CD14-positive monocyte (primary cell): Measurements from ENCODE around the gene WDR64. TPM values are rescaled to one million over a fixed set of nuclear protein-coding genes. Genes with fewer than 3 reads are reported as not detected.

ENCODE experiments used
- DNase-seq, 3 donors: peaks; one replicate each; pipeline ENCODE4 v3.0.0-alpha.2; 2011 to 2022
- H2AFZ ChIP-seq: 2 replicates; pipeline ENCODE4 v1.6.0; 2012; ENCODE audit warnings: mild to moderate bottlenecking, low read depth, low read length, inconsistent platforms; ENCODE audit not compliant: insufficient read depth, poor library complexity, severe bottlenecking
- H3K27ac ChIP-seq, 2 donors: 1 replicate in 1 of 2; 2 replicates in 1 of 2; pipeline ENCODE4 v1.5.1; 2012 to 2013; ENCODE audit warnings: low read length in 2 of 2, control low read depth in 1 of 2, inconsistent platforms in 1 of 2, low read depth in 1 of 2, mild to moderate bottlenecking in 1 of 2
- H3K27me3 ChIP-seq, 2 donors: one replicate each; pipeline versions ENCODE4 v1.6.0 to v1.6.1; 2011 to 2013; ENCODE audit warnings: low read length in 2 of 2; ENCODE audit not compliant: control insufficient read depth in 2 of 2, insufficient read depth in 2 of 2
- H3K36me3 ChIP-seq, 2 donors: replicated peaks in 1 of 2; 1 replicate in 1 of 2; 2 replicates in 1 of 2; pipeline versions ENCODE4 v1.5.1 to v1.6.1; 2012 to 2013; ENCODE audit warnings: low read length in 2 of 2, control low read depth in 1 of 2, inconsistent platforms in 1 of 2, mild to moderate bottlenecking in 1 of 2; ENCODE audit not compliant: insufficient read depth in 2 of 2, control insufficient read depth in 1 of 2
- H3K4me1 ChIP-seq, 2 donors: 1 replicate in 1 of 2; 2 replicates in 1 of 2; pipeline versions ENCODE4 v1.5.1 to v1.6.1; 2012 to 2013; ENCODE audit warnings: low read length in 2 of 2, control low read depth in 1 of 2, inconsistent platforms in 1 of 2, mild to moderate bottlenecking in 1 of 2, moderate library complexity in 1 of 2; ENCODE audit not compliant: insufficient read depth in 2 of 2, control insufficient read depth in 1 of 2
- H3K4me2 ChIP-seq: replicated peaks from 2 replicates; pipeline ENCODE3; 2012; ENCODE audit warnings: low read length, moderate library complexity, mild to moderate bottlenecking; ENCODE audit not compliant: poor library complexity, severe bottlenecking; ENCODE audit errors: extremely low read depth
- H3K4me3 ChIP-seq, 3 experiments: fragments of 200-600 bp in 1 of 3; sonication (generic) in 1 of 3; replicated peaks in 1 of 3; 1 replicate in 2 of 3; 2 replicates in 1 of 3; pipeline ENCODE4 v1.5.1; 2011 to 2013; ENCODE audit warnings: low read length in 3 of 3, mild to moderate bottlenecking in 3 of 3, control low read depth in 2 of 3, low read depth in 2 of 3, inconsistent platforms in 1 of 3, moderate library complexity in 1 of 3
- H3K79me2 ChIP-seq: 2 replicates; pipeline ENCODE4 v1.6.0; 2012; ENCODE audit warnings: mild to moderate bottlenecking, control low read depth, inconsistent platforms, low read length, moderate library complexity; ENCODE audit not compliant: insufficient read depth
- H3K9ac ChIP-seq: 2 replicates; pipeline ENCODE4 v1.6.0; 2017; ENCODE audit warnings: low read length, mild to moderate bottlenecking; ENCODE audit not compliant: insufficient read depth, poor library complexity, severe bottlenecking
- H3K9me3 ChIP-seq, 2 donors: replicated peaks in 1 of 2; 1 replicate in 1 of 2; 2 replicates in 1 of 2; pipeline versions ENCODE4 v1.5.1 to v1.6.1; 2012 to 2013; ENCODE audit warnings: low read length in 2 of 2, control low read depth in 1 of 2; ENCODE audit not compliant: control insufficient read depth in 1 of 2, insufficient read depth in 1 of 2
- H4K20me1 ChIP-seq: 2 replicates; pipeline ENCODE4 v1.6.0; 2012; ENCODE audit warnings: mild to moderate bottlenecking, low read length, control low read depth, moderate library complexity; ENCODE audit not compliant: insufficient read depth
- H3K27ac Mint-ChIP-seq, 7 donors: one replicate each; pipeline ENCODE4 v1.8.0; 2020; ENCODE audit warnings: mild to moderate bottlenecking in 7 of 7, mixed read lengths in 7 of 7, moderate library complexity in 6 of 7, inconsistent platforms in 2 of 7
- H3K27me3 Mint-ChIP-seq, 3 donors: one replicate each; pipeline ENCODE4 v1.8.0; 2021 to 2022; ENCODE audit warnings: low read depth in 3 of 3, mild to moderate bottlenecking in 3 of 3, mixed read lengths in 3 of 3, moderate library complexity in 3 of 3, inconsistent platforms in 1 of 3
- H3K36me3 Mint-ChIP-seq, 2 donors: one replicate each; pipeline ENCODE4 v1.8.0; 2020; ENCODE audit warnings: mixed read lengths in 2 of 2, inconsistent platforms in 1 of 2, mild to moderate bottlenecking in 1 of 2
- H3K4me1 Mint-ChIP-seq: one replicate; pipeline ENCODE4 v1.8.0; 2020; ENCODE audit warnings: mild to moderate bottlenecking, mixed read lengths
- H3K4me3 Mint-ChIP-seq, 2 donors: one replicate each; pipeline ENCODE4 v1.8.0; 2020; ENCODE audit warnings: mild to moderate bottlenecking in 2 of 2, mixed read lengths in 2 of 2, moderate library complexity in 1 of 2
- H3K9me3 Mint-ChIP-seq, 7 donors: one replicate each; pipeline ENCODE4 v1.8.0; 2020 to 2022; ENCODE audit warnings: mixed read lengths in 7 of 7, mild to moderate bottlenecking in 6 of 7, moderate library complexity in 6 of 7, inconsistent platforms in 2 of 7
- CTCF ChIP-seq: fragments of 200-600 bp; IDR thresholded peaks from one replicate; pipeline ENCODE4 v1.8.0; 2022; ENCODE audit warnings: antibody characterized with exemption, mild to moderate bottlenecking
- WGBS: methylation state at CpG from one replicate; pipeline ENCODE4 v1.1.5; 2013; ENCODE audit warnings: missing lambda C conversion rate; ENCODE audit not compliant: insufficient coverage; 5-methylcytosine and 5-hydroxymethylcytosine counted together
- intact Hi-C, 2 donors: fragments of 100-400 bp; cut with micrococcal nuclease; formaldehyde crosslinking; loops; one replicate each; pipeline versions ENCODE4 v1.15.0 to v1.15.1; 2023
- polyA plus RNA-seq, 3 donors: library from polyadenylated mRNA; depleted of rRNA in 1 of 3; unstranded in 2 of 3; stranded (reverse) in 1 of 3; fragments of 300-500 nt in 2 of 3; fragments of >200 nt in 1 of 3; fragmentation: Illumina TruSeq in 2 of 3; gene quantifications; 1 replicate in 2 of 3; 2 replicates in 1 of 3; pipeline ENCODE4 v1.2.3, GENCODE V29; 2012 to 2021

Gene WDR64
- polyA plus RNA-seq, 3 donors: not detected

- H3K9me3 ChIP-seq: no peaks in the 10 kb centered on the region
- peak overlapping the region; percentile 88 for H3K4me2 ChIP-seq
- H3K27me3 ChIP-seq: no peaks in the 10 kb centered on the region
- H3K27ac ChIP-seq: peak overlapping the region in 1 of 2 donors; percentile 56
- no peaks in the 10 kb centered on the region for H3K27me3 Mint-ChIP-seq
- no peak for TF ChIP-seq CTCF
- H3K79me2 ChIP-seq: peaks cover 79% of the 10 kb centered on the region
- H3K4me3 Mint-ChIP-seq: no peak overlapping the region
- peaks cover 0 to 2% (median 0%) of the 10 kb centered on the region in 7 donors for H3K9me3 Mint-ChIP-seq
- peak overlapping the region in 1 of 3 experiments; percentile 92 for H3K4me3 ChIP-seq
- no peak overlapping the region for H2AFZ ChIP-seq
- H3K36me3 ChIP-seq: peaks cover 6 to 33% of the 10 kb centered on the region in 2 donors
- H3K9ac ChIP-seq: no peak overlapping the region
- peaks cover 40% of the 10 kb centered on the region for H3K4me1 Mint-ChIP-seq
- intact Hi-C loops: loop anchor here in 1 of 2 donors (5.0 to 10.0 kb wide), 2 partner anchors 120 to 208 kb away; partner anchors contain the start of genes EXO1 and FH
- peaks cover 7% of the 10 kb centered on the region for H4K20me1 ChIP-seq
- H3K27ac Mint-ChIP-seq: peak overlapping the region in 5 of 7 donors; percentile 20 to 77 (median 61)
- peaks cover 21 to 22% of the 10 kb centered on the region in 2 donors for H3K36me3 Mint-ChIP-seq
- H3K4me1 ChIP-seq: peaks cover 34 to 49% of the 10 kb centered on the region in 2 donors
- DNase-seq: no peak
Observed at GRCh38 chr1:241637046-241637590, 15.0 kb upstream of the WDR64 start.

GRCh38 chr1:241637604-241638003 lies 14.5 kb upstream of the WDR64 start:
- intact Hi-C loops: loop anchor here in 1 of 2 donors (5.0 to 10.0 kb wide), 2 partner anchors 120 to 207 kb away; partner anchors contain the start of genes EXO1 and FH
- TF ChIP-seq CTCF: no peak
- peaks cover 17 to 18% of the 10 kb centered on the region in 2 donors for H3K36me3 Mint-ChIP-seq
- peaks cover 6 to 29% of the 10 kb centered on the region in 2 donors for H3K36me3 ChIP-seq
- peaks cover 40% of the 10 kb centered on the region for H3K4me1 Mint-ChIP-seq
- DNase-seq: peak; percentile 40 to 61 (median 50)
- no peak overlapping the region for H3K9ac ChIP-seq
- H3K27me3 ChIP-seq: no peaks in the 10 kb centered on the region
- no peaks in the 10 kb centered on the region for H3K9me3 ChIP-seq
- H2AFZ ChIP-seq: no peak overlapping the region
- H3K4me1 ChIP-seq: peaks cover 34 to 49% of the 10 kb centered on the region in 2 donors
- peak overlapping the region in 6 of 7 donors; percentile 32 to 80 (median 68) for H3K27ac Mint-ChIP-seq
- H3K4me3 ChIP-seq: peak overlapping the region in 1 of 3 experiments; percentile 92
- H3K9me3 Mint-ChIP-seq: peaks cover 0 to 2% (median 0%) of the 10 kb centered on the region in 7 donors
- WGBS: 20% methylated on average over 1 of the region's 4 CpGs
- peaks cover 7% of the 10 kb centered on the region for H4K20me1 ChIP-seq
- H3K27ac ChIP-seq: peak overlapping the region in 1 of 2 donors; percentile 56
- peaks cover 74% of the 10 kb centered on the region for H3K79me2 ChIP-seq
- H3K27me3 Mint-ChIP-seq: no peaks in the 10 kb centered on the region
- peak overlapping the region; percentile 88 for H3K4me2 ChIP-seq
- H3K4me3 Mint-ChIP-seq: peak overlapping the region in 1 of 2 donors; percentile 13
